Mesenchymal stem cell (in vitro differentiated cells and primary cell): ENCODE data around the gene SLC26A3.
A peak's percentile ranks its signal among the peaks of the same experiment; 100 is the strongest.

ENCODE experiments used
- DNase-seq: peaks from one replicate; pipeline ENCODE4 v3.0.0-alpha.2; 2013
- H2AFZ ChIP-seq: one replicate; pipeline ENCODE4 v1.6.1; 2013; ENCODE audit warnings: low read depth, mild to moderate bottlenecking, control low read depth, inconsistent platforms, low read length, moderate library complexity
- H2AK5ac ChIP-seq: 2 replicates; pipeline ENCODE4 v1.6.1; 2013; ENCODE audit warnings: low read length, moderate library complexity, mild to moderate bottlenecking, inconsistent platforms; ENCODE audit not compliant: severe bottlenecking
- H2BK120ac ChIP-seq: one replicate; pipeline ENCODE4 v1.6.1; 2013; ENCODE audit warnings: low read depth, mild to moderate bottlenecking, inconsistent platforms, low read length, moderate library complexity
- H2BK12ac ChIP-seq, 2 experiments: one replicate each; pipeline ENCODE4 v1.6.1; 2013; ENCODE audit warnings: inconsistent platforms in 2 of 2, low read length in 2 of 2, mild to moderate bottlenecking in 2 of 2, moderate library complexity in 2 of 2, control low read depth in 1 of 2
- H2BK15ac ChIP-seq: one replicate; pipeline ENCODE4 v1.6.1; 2013; ENCODE audit warnings: mild to moderate bottlenecking, low read depth, inconsistent platforms; ENCODE audit not compliant: poor library complexity, severe bottlenecking
- H2BK5ac ChIP-seq: 2 replicates; pipeline ENCODE4 v1.6.1; 2013; ENCODE audit warnings: low read depth, mild to moderate bottlenecking, low read length, control low read depth, inconsistent platforms; ENCODE audit not compliant: poor library complexity, severe bottlenecking
- H3K14ac ChIP-seq, 2 experiments: one replicate each; pipeline ENCODE4 v1.6.1; 2013; ENCODE audit warnings: inconsistent platforms in 2 of 2, low read length in 2 of 2, control low read depth in 1 of 2, mild to moderate bottlenecking in 1 of 2, moderate library complexity in 1 of 2
- H3K18ac ChIP-seq, 2 experiments: one replicate each; pipeline ENCODE4 v1.6.1; 2013; ENCODE audit warnings: inconsistent platforms in 2 of 2, low read length in 2 of 2, control low read depth in 1 of 2, low read depth in 1 of 2, mild to moderate bottlenecking in 1 of 2
- H3K23ac ChIP-seq, 2 experiments: one replicate each; pipeline ENCODE4 v1.6.1; 2013; ENCODE audit warnings: inconsistent platforms in 2 of 2, low read length in 2 of 2, mild to moderate bottlenecking in 2 of 2, moderate library complexity in 2 of 2, control low read depth in 1 of 2
- H3K27ac ChIP-seq: 2 replicates; pipeline ENCODE4 v1.5.1; 2013; ENCODE audit warnings: mild to moderate bottlenecking, moderate library complexity, low read length, control low read depth, inconsistent platforms; ENCODE audit not compliant: poor library complexity, severe bottlenecking
- H3K27me3 ChIP-seq, 2 experiments: 2 replicates each; pipeline versions ENCODE4 v1.6.1 to v1.7.0; 2013; ENCODE audit warnings: low read length in 2 of 2, mild to moderate bottlenecking in 2 of 2, moderate library complexity in 2 of 2, control low read depth in 1 of 2, inconsistent platforms in 1 of 2; ENCODE audit not compliant: control insufficient read depth in 1 of 2, insufficient read depth in 1 of 2
- H3K36me3 ChIP-seq, 2 experiments: 2 replicates each; pipeline versions ENCODE4 v1.6.1 to v1.7.0; 2013; ENCODE audit warnings: low read length in 2 of 2, control low read depth in 1 of 2, inconsistent platforms in 1 of 2, low read depth in 1 of 2, mild to moderate bottlenecking in 1 of 2; ENCODE audit not compliant: insufficient read depth in 2 of 2, control insufficient read depth in 1 of 2
- H3K4ac ChIP-seq, 2 experiments: one replicate each; pipeline ENCODE4 v1.6.1; 2013; ENCODE audit warnings: inconsistent platforms in 2 of 2, low read length in 2 of 2, mild to moderate bottlenecking in 2 of 2, moderate library complexity in 2 of 2, control low read depth in 1 of 2, low read depth in 1 of 2
- H3K4me1 ChIP-seq: 2 replicates; pipeline ENCODE4 v1.6.1; 2013; ENCODE audit warnings: low read depth, low read length, control low read depth; ENCODE audit not compliant: control insufficient read depth, insufficient read depth
- H3K4me2 ChIP-seq: 2 replicates; pipeline ENCODE4 v1.6.1; 2013; ENCODE audit warnings: low read length, mild to moderate bottlenecking, inconsistent platforms; ENCODE audit not compliant: poor library complexity, severe bottlenecking
- H3K4me3 ChIP-seq, 2 experiments: 2 replicates each; pipeline versions ENCODE4 v1.5.1 to v1.7.0; 2013; ENCODE audit warnings: low read length in 2 of 2, mild to moderate bottlenecking in 2 of 2, control low read depth in 1 of 2, low read depth in 1 of 2; ENCODE audit not compliant: insufficient read depth in 1 of 2
- H3K79me1 ChIP-seq: replicated peaks from 2 replicates; pipeline ENCODE4 v1.6.1; 2013; ENCODE audit warnings: mild to moderate bottlenecking, control low read depth, low read length, inconsistent platforms; ENCODE audit not compliant: poor library complexity, severe bottlenecking
- H3K9ac ChIP-seq: 2 replicates; pipeline ENCODE4 v1.7.0; 2013; ENCODE audit warnings: mild to moderate bottlenecking, low read length, moderate library complexity
- H3K9me3 ChIP-seq: 2 replicates; pipeline ENCODE4 v1.7.0; 2013; ENCODE audit warnings: mild to moderate bottlenecking, low read length; ENCODE audit not compliant: control insufficient read depth
- H4K8ac ChIP-seq: one replicate; pipeline ENCODE4 v1.6.1; 2013; ENCODE audit warnings: inconsistent platforms, mild to moderate bottlenecking, low read length, moderate library complexity
- H4K91ac ChIP-seq: one replicate; pipeline ENCODE4 v1.6.1; 2013; ENCODE audit warnings: mild to moderate bottlenecking, low read length, inconsistent platforms
- WGBS: methylation state at CpG from one replicate; pipeline ENCODE4 v1.1.7; 2013; ENCODE audit warnings: mixed read lengths; 5-methylcytosine and 5-hydroxymethylcytosine counted together

Gene SLC26A3

GRCh38 chr7:107742678-107743566 lies 60.1 kb downstream of the SLC26A3 start:
- Histone ChIP-seq H4K8ac (peak overlapping the region; percentile 85), H3K14ac (no peak overlapping the region), H3K9ac (peak overlapping the region; percentile 96), H2BK15ac (no peak overlapping the region), H3K36me3 (no peaks in the 10 kb centered on the region), H3K4me2 (peak overlapping the region; percentile 72), H3K27me3 (no peaks in the 10 kb centered on the region), H3K27ac (peak overlapping the region; percentile 66), H3K23ac (no peak overlapping the region), H3K4me3 (peak overlapping the region; percentile 63 to 95), H2BK120ac (no peak overlapping the region), H2BK5ac (no peak overlapping the region), H2BK12ac (no peak overlapping the region), H2AK5ac (no peak overlapping the region), H3K9me3 (no peaks in the 10 kb centered on the region), H3K18ac (peak overlapping the region; percentile 34 to 81), H3K79me1 (no peaks in the 10 kb centered on the region), H3K4ac (peak overlapping the region; percentile 66 to 83), H2AFZ (peak overlapping the region; percentile 68), H4K91ac (peak overlapping the region; percentile 60), H3K4me1 (peaks cover 4% of the 10 kb centered on the region)
- DNase-seq, result no peak
- WGBS, result 14% methylated on average over 28 of the region's 29 CpGs

GRCh38 chr7:107728276-107728675 lies 74.7 kb downstream of the SLC26A3 start:
- peaks cover 2% of the 10 kb centered on the region for H3K9me3 ChIP-seq
- H4K8ac ChIP-seq, result no peak overlapping the region
- H3K23ac ChIP-seq, result no peak overlapping the region
- DNase-seq, result no peak
- H3K4me2 ChIP-seq, result no peak overlapping the region
- no peak overlapping the region for H2BK15ac ChIP-seq
- no peak overlapping the region for H3K27ac ChIP-seq
- H2AK5ac ChIP-seq, result no peak overlapping the region
- H2BK120ac ChIP-seq, result no peak overlapping the region
- H4K91ac ChIP-seq, result no peak overlapping the region
- no peaks in the 10 kb centered on the region for H3K79me1 ChIP-seq
- no peak overlapping the region for H3K4me3 ChIP-seq
- H3K27me3 ChIP-seq, result peaks cover 18 to 22% of the 10 kb centered on the region in 2 experiments
- H3K36me3 ChIP-seq, result no peaks in the 10 kb centered on the region
- H3K9ac ChIP-seq, result no peak overlapping the region
- no peak overlapping the region for H2AFZ ChIP-seq
- H3K4me1 ChIP-seq, result no peaks in the 10 kb centered on the region
- no peak overlapping the region for H2BK12ac ChIP-seq
- H3K4ac ChIP-seq, result no peak overlapping the region
- no peak overlapping the region for H3K18ac ChIP-seq
- H3K14ac ChIP-seq, result no peak overlapping the region
- H2BK5ac ChIP-seq, result no peak overlapping the region

- no peak overlapping the region for H2BK5ac ChIP-seq
- no peak overlapping the region for H3K23ac ChIP-seq
- H3K4me2 ChIP-seq, result no peak overlapping the region
- H3K9ac ChIP-seq, result no peak overlapping the region
- H2BK12ac ChIP-seq, result no peak overlapping the region
- H4K8ac ChIP-seq, result no peak overlapping the region
- H3K27ac ChIP-seq, result no peak overlapping the region
- no peaks in the 10 kb centered on the region for H3K4me1 ChIP-seq
- no peak for DNase-seq
- H3K79me1 ChIP-seq, result no peaks in the 10 kb centered on the region
- H3K14ac ChIP-seq, result no peak overlapping the region
- 84% methylated on average over 3 of the region's 3 CpGs for WGBS
- H4K91ac ChIP-seq, result no peak overlapping the region
- H3K27me3 ChIP-seq, result peaks cover 18 to 22% of the 10 kb centered on the region in 2 experiments
- H2AFZ ChIP-seq, result no peak overlapping the region
- no peak overlapping the region for H2AK5ac ChIP-seq
- H2BK120ac ChIP-seq, result no peak overlapping the region
- H3K9me3 ChIP-seq, result no peaks in the 10 kb centered on the region
- no peak overlapping the region for H2BK15ac ChIP-seq
- no peak overlapping the region for H3K18ac ChIP-seq
- H3K4me3 ChIP-seq, result no peak overlapping the region
- H3K36me3 ChIP-seq, result no peaks in the 10 kb centered on the region
- H3K4ac ChIP-seq, result no peak overlapping the region
These were observed 76.5 kb downstream of the SLC26A3 start for GRCh38 chr7:107726356-107727130.

- no peak overlapping the region for H2BK5ac ChIP-seq
- no peak overlapping the region for H3K27ac ChIP-seq
- H2AK5ac ChIP-seq, result no peak overlapping the region
- H3K9ac ChIP-seq, result no peak overlapping the region
- H3K4me1 ChIP-seq, result no peaks in the 10 kb centered on the region
- H3K14ac ChIP-seq, result no peak overlapping the region
- no peak overlapping the region for H4K91ac ChIP-seq
- H2BK12ac ChIP-seq, result no peak overlapping the region
- H3K23ac ChIP-seq, result no peak overlapping the region
- no peak overlapping the region for H3K4me2 ChIP-seq
- H3K36me3 ChIP-seq, result no peaks in the 10 kb centered on the region
- no peaks in the 10 kb centered on the region for H3K79me1 ChIP-seq
- no peak overlapping the region for H3K4me3 ChIP-seq
- no peak overlapping the region for H2AFZ ChIP-seq
- H3K18ac ChIP-seq, result no peak overlapping the region
- peaks cover 18 to 28% of the 10 kb centered on the region in 2 experiments for H3K27me3 ChIP-seq
- no peak overlapping the region for H4K8ac ChIP-seq
- H2BK15ac ChIP-seq, result no peak overlapping the region
- no peak overlapping the region for H2BK120ac ChIP-seq
- 41% methylated on average over 3 of the region's 4 CpGs for WGBS
- no peak overlapping the region for H3K4ac ChIP-seq
- no peaks in the 10 kb centered on the region for H3K9me3 ChIP-seq
- peak; percentile 44 for DNase-seq
These were observed 77.8 kb downstream of the SLC26A3 start for GRCh38 chr7:107725138-107725740.
